K562 (cell line): ENCODE measurements around the gene TMEM191C.
"Not testable (repeated sequence)": the region's sequence is repeated elsewhere in the genome, so short reads cannot be mapped to it uniquely, and the experiment has no call there.

Experiments used
- BCLAF1 ChIP-seq, 2 experiments: fragments of 450-650 bp in 1 of 2; IDR thresholded peaks; 2 replicates each; pipeline ENCODE4 v1.6.1; 2011 to 2017; ENCODE audit warnings: low read depth in 2 of 2, antibody characterized with exemption in 1 of 2, borderline replicate concordance in 1 of 2, low read length in 1 of 2, mild to moderate bottlenecking in 1 of 2, mixed read lengths in 1 of 2; ENCODE audit not compliant: control insufficient read depth in 1 of 2
- HDAC6 ChIP-seq: IDR thresholded peaks from 2 replicates; pipeline ENCODE4 v1.6.1; 2012; ENCODE audit warnings: low read depth, mild to moderate bottlenecking, control low read depth, inconsistent platforms, low read length, moderate library complexity
- POLR2A ChIP-seq: fragments of 450-650 bp; conservative IDR thresholded peaks from 2 replicates; pipeline ENCODE4 v1.6.1; 2016
- SLC30A9 ChIP-seq: fragments of 250-450 bp; sonication (Bioruptor Pico); IDR thresholded peaks from 2 replicates; pipeline ENCODE4 v1.8.0; 2022; ENCODE audit warnings: mild to moderate bottlenecking, moderate library complexity
- TF ChIP-seq, protein P1 (sequence below), 3 experiments: IDR thresholded peaks in 2 of 3; conservative IDR thresholded peaks in 1 of 3; 2 replicates each; pipeline ENCODE4 v1.5.1; 2011 to 2012; ENCODE audit warnings: low read length in 3 of 3, mild to moderate bottlenecking in 3 of 3, control low read depth in 2 of 3, improper control_type of control experiment in 1 of 3, inconsistent platforms in 1 of 3, low read depth in 1 of 3, mixed read lengths in 1 of 3, moderate library complexity in 1 of 3; ENCODE audit not compliant: insufficient read depth in 2 of 3
- TF ChIP-seq, protein P2 (sequence below), 3 experiments: fragments of 200-800 bp in 1 of 3; sonication (Bioruptor generic) in 1 of 3; sonication (generic) in 1 of 3; formaldehyde crosslinking in 1 of 3; IDR thresholded peaks; 2 replicates each; pipeline versions ENCODE4 v1.6.1 to v1.8.0; 2016 to 2022; ENCODE audit warnings: mild to moderate bottlenecking in 2 of 3, missing compliant biosample characterization in 2 of 3, missing genetic modification characterization in 2 of 3, missing genetic modification reagents in 1 of 3
- TF ChIP-seq, protein P3 (sequence below), 2 experiments: fragments of 150-350 bp in 1 of 2; IDR thresholded peaks; 2 replicates each; pipeline ENCODE4 v1.6.1; 2012 to 2016; ENCODE audit warnings: low read depth in 2 of 2, low read length in 2 of 2, mild to moderate bottlenecking in 1 of 2, moderate library complexity in 1 of 2
- TF ChIP-seq, protein P4 (sequence below): fragments of 450-650 bp; IDR thresholded peaks from 2 replicates; pipeline ENCODE4 v1.6.1; 2016; ENCODE audit warnings: borderline replicate concordance

- TF ChIP-seq, protein P1, sequence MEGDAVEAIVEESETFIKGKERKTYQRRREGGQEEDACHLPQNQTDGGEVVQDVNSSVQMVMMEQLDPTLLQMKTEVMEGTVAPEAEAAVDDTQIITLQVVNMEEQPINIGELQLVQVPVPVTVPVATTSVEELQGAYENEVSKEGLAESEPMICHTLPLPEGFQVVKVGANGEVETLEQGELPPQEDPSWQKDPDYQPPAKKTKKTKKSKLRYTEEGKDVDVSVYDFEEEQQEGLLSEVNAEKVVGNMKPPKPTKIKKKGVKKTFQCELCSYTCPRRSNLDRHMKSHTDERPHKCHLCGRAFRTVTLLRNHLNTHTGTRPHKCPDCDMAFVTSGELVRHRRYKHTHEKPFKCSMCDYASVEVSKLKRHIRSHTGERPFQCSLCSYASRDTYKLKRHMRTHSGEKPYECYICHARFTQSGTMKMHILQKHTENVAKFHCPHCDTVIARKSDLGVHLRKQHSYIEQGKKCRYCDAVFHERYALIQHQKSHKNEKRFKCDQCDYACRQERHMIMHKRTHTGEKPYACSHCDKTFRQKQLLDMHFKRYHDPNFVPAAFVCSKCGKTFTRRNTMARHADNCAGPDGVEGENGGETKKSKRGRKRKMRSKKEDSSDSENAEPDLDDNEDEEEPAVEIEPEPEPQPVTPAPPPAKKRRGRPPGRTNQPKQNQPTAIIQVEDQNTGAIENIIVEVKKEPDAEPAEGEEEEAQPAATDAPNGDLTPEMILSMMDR (IDR thresholded peaks at IDR 0.05 in 2 of 3, conservative IDR thresholded peaks at IDR 0.05 in 1 of 3; ENCODE audit: insufficient read depth in 2 of 3, low read depth in 1 of 3, low read length in 3 of 3), result not testable (repeated sequence)
- TF ChIP-seq, protein P2, sequence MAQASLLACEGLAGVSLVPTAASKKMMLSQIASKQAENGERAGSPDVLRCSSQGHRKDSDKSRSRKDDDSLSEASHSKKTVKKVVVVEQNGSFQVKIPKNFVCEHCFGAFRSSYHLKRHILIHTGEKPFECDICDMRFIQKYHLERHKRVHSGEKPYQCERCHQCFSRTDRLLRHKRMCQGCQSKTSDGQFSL (CRISPR knock-in tag; IDR thresholded peaks at IDR 0.05), result not testable (repeated sequence)
- TF ChIP-seq, protein P2 (tag; IDR thresholded peaks at IDR 0.05), result not testable (repeated sequence)
- TF ChIP-seq HDAC6; SLC30A9; POLR2A; BCLAF1 (IDR thresholded peaks at IDR 0.05; ENCODE audit: borderline replicate concordance in 1 of 2, control insufficient read depth in 1 of 2, low read depth in 2 of 2, low read length in 1 of 2): not testable (repeated sequence)
- TF ChIP-seq, protein P3, sequence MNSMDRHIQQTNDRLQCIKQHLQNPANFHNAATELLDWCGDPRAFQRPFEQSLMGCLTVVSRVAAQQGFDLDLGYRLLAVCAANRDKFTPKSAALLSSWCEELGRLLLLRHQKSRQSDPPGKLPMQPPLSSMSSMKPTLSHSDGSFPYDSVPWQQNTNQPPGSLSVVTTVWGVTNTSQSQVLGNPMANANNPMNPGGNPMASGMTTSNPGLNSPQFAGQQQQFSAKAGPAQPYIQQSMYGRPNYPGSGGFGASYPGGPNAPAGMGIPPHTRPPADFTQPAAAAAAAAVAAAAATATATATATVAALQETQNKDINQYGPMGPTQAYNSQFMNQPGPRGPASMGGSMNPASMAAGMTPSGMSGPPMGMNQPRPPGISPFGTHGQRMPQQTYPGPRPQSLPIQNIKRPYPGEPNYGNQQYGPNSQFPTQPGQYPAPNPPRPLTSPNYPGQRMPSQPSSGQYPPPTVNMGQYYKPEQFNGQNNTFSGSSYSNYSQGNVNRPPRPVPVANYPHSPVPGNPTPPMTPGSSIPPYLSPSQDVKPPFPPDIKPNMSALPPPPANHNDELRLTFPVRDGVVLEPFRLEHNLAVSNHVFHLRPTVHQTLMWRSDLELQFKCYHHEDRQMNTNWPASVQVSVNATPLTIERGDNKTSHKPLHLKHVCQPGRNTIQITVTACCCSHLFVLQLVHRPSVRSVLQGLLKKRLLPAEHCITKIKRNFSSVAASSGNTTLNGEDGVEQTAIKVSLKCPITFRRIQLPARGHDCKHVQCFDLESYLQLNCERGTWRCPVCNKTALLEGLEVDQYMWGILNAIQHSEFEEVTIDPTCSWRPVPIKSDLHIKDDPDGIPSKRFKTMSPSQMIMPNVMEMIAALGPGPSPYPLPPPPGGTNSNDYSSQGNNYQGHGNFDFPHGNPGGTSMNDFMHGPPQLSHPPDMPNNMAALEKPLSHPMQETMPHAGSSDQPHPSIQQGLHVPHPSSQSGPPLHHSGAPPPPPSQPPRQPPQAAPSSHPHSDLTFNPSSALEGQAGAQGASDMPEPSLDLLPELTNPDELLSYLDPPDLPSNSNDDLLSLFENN (IDR thresholded peaks at IDR 0.05; ENCODE audit: low read depth in 2 of 2, low read length in 2 of 2), result not testable (repeated sequence)
- TF ChIP-seq, protein P4, sequence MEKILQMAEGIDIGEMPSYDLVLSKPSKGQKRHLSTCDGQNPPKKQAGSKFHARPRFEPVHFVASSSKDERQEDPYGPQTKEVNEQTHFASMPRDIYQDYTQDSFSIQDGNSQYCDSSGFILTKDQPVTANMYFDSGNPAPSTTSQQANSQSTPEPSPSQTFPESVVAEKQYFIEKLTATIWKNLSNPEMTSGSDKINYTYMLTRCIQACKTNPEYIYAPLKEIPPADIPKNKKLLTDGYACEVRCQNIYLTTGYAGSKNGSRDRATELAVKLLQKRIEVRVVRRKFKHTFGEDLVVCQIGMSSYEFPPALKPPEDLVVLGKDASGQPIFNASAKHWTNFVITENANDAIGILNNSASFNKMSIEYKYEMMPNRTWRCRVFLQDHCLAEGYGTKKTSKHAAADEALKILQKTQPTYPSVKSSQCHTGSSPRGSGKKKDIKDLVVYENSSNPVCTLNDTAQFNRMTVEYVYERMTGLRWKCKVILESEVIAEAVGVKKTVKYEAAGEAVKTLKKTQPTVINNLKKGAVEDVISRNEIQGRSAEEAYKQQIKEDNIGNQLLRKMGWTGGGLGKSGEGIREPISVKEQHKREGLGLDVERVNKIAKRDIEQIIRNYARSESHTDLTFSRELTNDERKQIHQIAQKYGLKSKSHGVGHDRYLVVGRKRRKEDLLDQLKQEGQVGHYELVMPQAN, result not testable (repeated sequence)
These were observed 31.3 kb downstream of the TMEM191C start for GRCh38 chr22:21498489-21498888.
